Astrocyte (in vitro differentiated cells and primary cell): ENCODE results near the gene ARSI.

ENCODE experiments used
- CTCF ChIP-seq: IDR thresholded peaks from 2 replicates; pipeline ENCODE4 v1.5.1; 2011; ENCODE audit warnings: low read depth, mild to moderate bottlenecking, inconsistent platforms, low read length, moderate library complexity; ENCODE audit not compliant: insufficient read depth
- EZH2 ChIP-seq: IDR thresholded peaks from 2 replicates; pipeline ENCODE4 v1.6.1; 2012; ENCODE audit warnings: mild to moderate bottlenecking, low read length, inconsistent platforms; ENCODE audit not compliant: insufficient read depth

- TF ChIP-seq CTCF (no peak), EZH2 (no peak)
These were observed 56.3 kb downstream of the ARSI start for GRCh38 chr5:150246429-150246828.
